Neuronal stem cell (in vitro differentiated cells): ENCODE measurements around the gene GABRG3.
"Not testable (repeated sequence)": the region's sequence is repeated elsewhere in the genome, so short reads cannot be mapped to it uniquely, and the experiment has no call there.

ENCODE experiments used
- DNase-seq: peaks from one replicate; pipeline ENCODE4 v3.0.0-alpha.2; 2013; ENCODE audit warnings: low spot score
- H2AFZ ChIP-seq: one replicate; pipeline ENCODE4 v1.6.1; 2013; ENCODE audit warnings: mild to moderate bottlenecking, low read length, inconsistent platforms
- H2AK5ac ChIP-seq: 2 replicates; pipeline ENCODE4 v1.6.1; 2013; ENCODE audit warnings: low read depth, mild to moderate bottlenecking, inconsistent platforms, low read length, moderate library complexity, mixed read lengths
- H2BK120ac ChIP-seq: 2 replicates; pipeline ENCODE4 v1.6.1; 2013; ENCODE audit warnings: low read depth, mild to moderate bottlenecking, inconsistent platforms, low read length, moderate library complexity, mixed read lengths
- H2BK12ac ChIP-seq: one replicate; pipeline ENCODE4 v1.6.1; 2013; ENCODE audit warnings: low read length, inconsistent platforms
- H2BK15ac ChIP-seq: 2 replicates; pipeline ENCODE4 v1.6.1; 2013; ENCODE audit warnings: mild to moderate bottlenecking, low read length, inconsistent platforms, mixed read lengths
- H2BK5ac ChIP-seq: one replicate; pipeline ENCODE4 v1.6.1; 2013; ENCODE audit warnings: inconsistent platforms, mild to moderate bottlenecking, low read length, moderate library complexity
- H3K14ac ChIP-seq: one replicate; pipeline ENCODE4 v1.6.1; 2013; ENCODE audit warnings: low read length, inconsistent platforms
- H3K18ac ChIP-seq: 2 replicates; pipeline ENCODE4 v1.6.1; 2013; ENCODE audit warnings: low read length, inconsistent platforms
- H3K23ac ChIP-seq: 2 replicates; pipeline ENCODE4 v1.6.1; 2013; ENCODE audit warnings: low read depth, mild to moderate bottlenecking, mixed read lengths, low read length, inconsistent platforms; ENCODE audit not compliant: poor library complexity
- H3K27ac ChIP-seq: replicated peaks from 3 replicates; pipeline ENCODE4 v1.5.1; 2013; ENCODE audit warnings: low read length, inconsistent platforms
- H3K27me3 ChIP-seq, 3 experiments: 2 replicates each; pipeline ENCODE4 v1.6.1; 2013; ENCODE audit warnings: low read length in 3 of 3, mild to moderate bottlenecking in 2 of 3, inconsistent platforms in 1 of 3, low read depth in 1 of 3, mixed read lengths in 1 of 3, moderate library complexity in 1 of 3; ENCODE audit not compliant: control insufficient read depth in 3 of 3, insufficient read depth in 3 of 3
- H3K36me3 ChIP-seq, 2 donors: replicated peaks in 1 of 2; 2 replicates each; pipeline ENCODE4 v1.6.1; 2013; ENCODE audit warnings: low read length in 2 of 2; ENCODE audit not compliant: control insufficient read depth in 2 of 2, insufficient read depth in 2 of 2
- H3K4ac ChIP-seq: 2 replicates; pipeline ENCODE4 v1.6.1; 2013; ENCODE audit warnings: inconsistent platforms, mild to moderate bottlenecking, low read length, moderate library complexity
- H3K4me1 ChIP-seq, 2 donors: 1 replicate in 1 of 2; 2 replicates in 1 of 2; pipeline ENCODE4 v1.6.1; 2013; ENCODE audit warnings: low read length in 2 of 2, low read depth in 1 of 2; ENCODE audit not compliant: control insufficient read depth in 2 of 2, insufficient read depth in 1 of 2
- H3K4me2 ChIP-seq: one replicate; pipeline ENCODE4 v1.6.1; 2013; ENCODE audit warnings: mild to moderate bottlenecking, low read length, inconsistent platforms; ENCODE audit not compliant: insufficient read depth, poor library complexity, severe bottlenecking
- H3K4me3 ChIP-seq, 2 donors: 2 replicates each; pipeline ENCODE4 v1.5.1; 2013; ENCODE audit warnings: low read length in 2 of 2, mild to moderate bottlenecking in 2 of 2, inconsistent platforms in 1 of 2, moderate library complexity in 1 of 2
- H3K79me1 ChIP-seq: one replicate; pipeline ENCODE4 v1.6.1; 2013; ENCODE audit warnings: low read depth, mild to moderate bottlenecking, inconsistent platforms, low read length, moderate library complexity
- H3K9ac ChIP-seq: one replicate; pipeline ENCODE4 v1.6.1; 2013; ENCODE audit warnings: mild to moderate bottlenecking, low read depth, low read length, inconsistent platforms; ENCODE audit not compliant: poor library complexity
- H3K9me3 ChIP-seq, 2 donors: replicated peaks in 1 of 2; 2 replicates each; pipeline versions ENCODE3 to v1.6.1; 2013; ENCODE audit warnings: low read length in 2 of 2, mild to moderate bottlenecking in 2 of 2, inconsistent platforms in 1 of 2, low read depth in 1 of 2, mixed read lengths in 1 of 2, moderate library complexity in 1 of 2; ENCODE audit not compliant: control insufficient read depth in 2 of 2, insufficient read depth in 1 of 2
- H4K8ac ChIP-seq: one replicate; pipeline ENCODE4 v1.6.1; 2013; ENCODE audit warnings: low read depth, mild to moderate bottlenecking, inconsistent platforms, low read length, moderate library complexity
- H4K91ac ChIP-seq: one replicate; pipeline ENCODE4 v1.6.1; 2013; ENCODE audit warnings: low read length, low read depth, mild to moderate bottlenecking, inconsistent platforms; ENCODE audit not compliant: poor library complexity
- WGBS, 2 donors: extraction: QIAGEN DNeasy Blood & Tissue Kit; methylation state at CpG; one replicate each; pipeline ENCODE4 v1.1.7; 2013; ENCODE audit warnings: missing lambda C conversion rate in 2 of 2, mixed read lengths in 1 of 2; ENCODE audit not compliant: insufficient read length in 2 of 2, insufficient replicate concordance in 1 of 2; ENCODE audit errors: extremely low coverage in 2 of 2; 5-methylcytosine and 5-hydroxymethylcytosine counted together

Gene GABRG3

DNA sequence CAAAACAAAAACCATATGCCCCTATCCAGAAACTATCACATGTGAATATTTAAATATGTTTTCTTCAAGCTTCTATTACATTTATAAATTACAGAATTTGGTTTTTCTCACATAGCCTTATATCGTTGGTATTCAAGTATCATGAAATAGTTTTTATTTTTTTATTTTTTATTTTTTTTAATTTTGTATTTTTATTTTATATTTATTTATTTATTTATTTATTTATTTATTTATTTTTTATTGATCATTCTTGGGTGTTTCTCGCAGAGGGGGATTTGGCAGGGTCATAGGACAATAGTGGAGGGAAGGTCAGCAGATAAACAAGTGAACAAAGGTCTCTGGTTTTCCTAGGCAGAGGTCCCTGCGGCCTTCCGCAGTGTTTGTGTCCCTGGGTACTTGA is 32.0 kb downstream of the GABRG3 start:
- H3K79me1 ChIP-seq, DNase-seq, H3K14ac ChIP-seq, H2AFZ ChIP-seq, H2BK5ac ChIP-seq, H3K4me3 ChIP-seq, H3K4ac ChIP-seq, H3K18ac ChIP-seq, H3K36me3 ChIP-seq, H2BK15ac ChIP-seq, H3K27me3 ChIP-seq, H3K9me3 ChIP-seq, H3K4me2 ChIP-seq, H2BK120ac ChIP-seq, H3K23ac ChIP-seq, H3K4me1 ChIP-seq, H4K91ac ChIP-seq, H3K27ac ChIP-seq, H2BK12ac ChIP-seq, H3K9ac ChIP-seq, H4K8ac ChIP-seq, H2AK5ac ChIP-seq: not testable (repeated sequence)
- no CpG with 5 or more reads among the region's 4 CpGs for WGBS, 2 donors

DNA sequence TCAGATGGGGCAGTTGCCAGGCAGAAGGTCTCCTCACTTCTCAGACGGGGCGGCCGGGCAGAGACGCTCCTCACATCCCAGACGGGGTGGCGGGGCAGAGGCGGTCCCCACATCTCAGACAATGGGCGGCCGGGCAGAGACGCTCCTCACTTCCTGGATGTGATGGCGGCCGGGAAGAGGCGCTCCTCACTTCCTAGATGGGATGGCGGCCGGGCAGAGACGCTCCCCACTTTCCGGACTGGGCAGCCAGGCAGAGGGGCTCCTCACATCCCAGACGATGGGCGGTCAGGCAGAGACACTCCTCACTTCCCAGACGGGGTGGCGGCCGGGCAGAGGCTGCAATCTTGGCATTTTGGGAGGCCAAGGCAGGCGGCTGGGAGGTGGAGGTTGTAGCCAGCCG is 33.2 kb downstream of the GABRG3 start:
- not testable (repeated sequence) for H2BK5ac ChIP-seq

DNA sequence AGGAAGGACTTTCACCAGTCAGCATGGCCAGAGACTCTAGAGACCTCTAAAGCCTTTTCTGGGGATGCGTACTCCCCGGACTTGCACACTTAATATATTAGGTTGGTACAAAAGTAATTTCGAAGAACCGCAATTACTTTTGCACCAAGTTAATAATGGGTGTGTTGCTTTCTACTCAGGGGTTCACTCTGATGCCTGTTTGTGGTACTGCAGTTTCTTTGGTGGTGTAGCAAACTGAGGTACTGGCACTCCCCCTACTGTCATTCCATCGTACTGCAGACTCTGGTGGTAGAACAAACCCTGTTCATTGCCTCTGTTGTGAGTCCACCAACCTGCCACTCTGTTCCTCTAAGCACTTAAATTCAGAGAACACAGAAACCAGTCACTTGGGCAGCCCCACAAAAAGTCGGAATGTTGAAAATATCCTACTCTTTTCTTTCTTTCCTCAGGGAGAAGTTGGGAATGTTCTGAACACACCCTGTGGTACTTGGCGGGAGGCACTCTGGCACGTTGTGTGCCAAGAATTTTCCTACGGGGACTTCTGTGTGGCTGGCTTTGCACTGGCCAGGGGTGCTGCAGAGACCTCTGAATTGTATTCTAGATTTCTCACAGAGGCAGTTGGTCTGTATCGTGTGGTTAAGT is 46.3 kb downstream of the GABRG3 start:
- H4K8ac ChIP-seq, result no peak overlapping the region
- H2AFZ ChIP-seq, result no peak overlapping the region
- H2BK5ac ChIP-seq, result no peak overlapping the region
- no peaks in the 10 kb centered on the region for H3K4me1 ChIP-seq
- H3K79me1 ChIP-seq, result no peaks in the 10 kb centered on the region
- no peak overlapping the region for H3K4me3 ChIP-seq
- H3K9ac ChIP-seq, result no peak overlapping the region
- H3K23ac ChIP-seq, result no peak overlapping the region
- H3K4ac ChIP-seq, result no peak overlapping the region
- H2BK15ac ChIP-seq, result no peak overlapping the region
- no peak overlapping the region for H3K27ac ChIP-seq
- no peak overlapping the region for H2BK12ac ChIP-seq
- peak; percentile 69 for DNase-seq
- no peak overlapping the region for H2BK120ac ChIP-seq
- WGBS, 2 donors, result no CpG with 5 or more reads among the region's 10 CpGs
- no peak overlapping the region for H2AK5ac ChIP-seq
- H4K91ac ChIP-seq, result no peak overlapping the region
- no peaks in the 10 kb centered on the region for H3K36me3 ChIP-seq
- H3K18ac ChIP-seq, result no peak overlapping the region
- H3K14ac ChIP-seq, result no peak overlapping the region
- no peak overlapping the region for H3K4me2 ChIP-seq
- H3K9me3 ChIP-seq, result no peaks in the 10 kb centered on the region
- H3K27me3 ChIP-seq, result no peaks in the 10 kb centered on the region

More for the DNA sequence above, 33.2 kb downstream of the GABRG3 start:
- H2AFZ ChIP-seq, H3K14ac ChIP-seq, H3K18ac ChIP-seq, H3K9me3 ChIP-seq, H3K9ac ChIP-seq, H2BK12ac ChIP-seq, H3K4me3 ChIP-seq, H2BK120ac ChIP-seq, H2BK15ac ChIP-seq, H3K27ac ChIP-seq, H3K27me3 ChIP-seq, H3K36me3 ChIP-seq, H4K91ac ChIP-seq, H4K8ac ChIP-seq, H3K4ac ChIP-seq, H3K4me2 ChIP-seq, H2AK5ac ChIP-seq, DNase-seq, H3K79me1 ChIP-seq, H3K23ac ChIP-seq, H3K4me1 ChIP-seq: not testable (repeated sequence)
- WGBS, 2 donors, result no CpG with 5 or more reads among the region's 24 CpGs

DNA sequence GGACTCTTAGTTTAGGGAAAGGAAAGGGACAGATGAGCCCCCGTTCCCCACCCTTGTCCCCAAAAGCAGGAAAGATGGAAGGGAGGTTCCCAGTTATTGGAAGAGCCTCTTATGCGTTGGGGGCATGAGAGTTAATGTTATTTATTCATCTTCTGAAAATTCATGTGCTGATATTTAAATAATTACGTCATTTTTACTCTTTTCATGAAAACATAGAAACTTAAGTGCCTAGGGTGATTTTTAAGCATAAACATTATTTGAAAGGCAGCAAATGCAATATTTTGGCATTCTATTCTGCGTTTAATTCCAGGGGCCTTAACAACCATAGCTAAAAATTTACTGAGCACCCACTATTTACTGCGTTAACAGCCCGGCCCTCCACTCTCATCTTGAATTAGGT is 48.7 kb downstream of the GABRG3 start:
- no peaks in the 10 kb centered on the region for H3K36me3 ChIP-seq
- H3K4ac ChIP-seq, result no peak overlapping the region
- H3K4me3 ChIP-seq, result no peak overlapping the region
- H2BK5ac ChIP-seq, result no peak overlapping the region
- no peaks in the 10 kb centered on the region for H3K9me3 ChIP-seq
- H2BK120ac ChIP-seq, result no peak overlapping the region
- H2AFZ ChIP-seq, result no peak overlapping the region
- no peak overlapping the region for H3K27ac ChIP-seq
- H3K4me2 ChIP-seq, result no peak overlapping the region
- no peaks in the 10 kb centered on the region for H3K27me3 ChIP-seq
- H3K14ac ChIP-seq, result no peak overlapping the region
- no peak overlapping the region for H4K8ac ChIP-seq
- H3K9ac ChIP-seq, result no peak overlapping the region
- DNase-seq, result no peak
- no CpG with 5 or more reads among the region's 6 CpGs for WGBS, 2 donors
- no peaks in the 10 kb centered on the region for H3K4me1 ChIP-seq
- H3K79me1 ChIP-seq, result no peaks in the 10 kb centered on the region
- H2BK12ac ChIP-seq, result no peak overlapping the region
- H3K18ac ChIP-seq, result no peak overlapping the region
- H3K23ac ChIP-seq, result no peak overlapping the region
- H2BK15ac ChIP-seq, result no peak overlapping the region
- H2AK5ac ChIP-seq, result no peak overlapping the region
- no peak overlapping the region for H4K91ac ChIP-seq
